HG03575 (cell line): ENCODE results near the gene COPZ1.

Source experiments
- ATAC-seq: cut with Tn5 transposase; IDR thresholded peaks from one replicate; pipeline ENCODE4 v1.9.1; 2021; ENCODE audit not compliant: unreplicated experiment, insufficient number of reproducible peaks, low FRiP score; ENCODE audit errors: extremely low read depth

The COPZ1 gene

GRCh38 chr12:54355104-54355815 lies 30.3 kb downstream of the COPZ1 start:
- ATAC-seq, result no peak

GRCh38 chr12:54356228-54356627 lies 31.3 kb downstream of the COPZ1 start:
- no peak for ATAC-seq

- no peak for ATAC-seq
Measured at GRCh38 chr12:54356951-54357356, 32.0 kb downstream of the COPZ1 start.

DNA sequence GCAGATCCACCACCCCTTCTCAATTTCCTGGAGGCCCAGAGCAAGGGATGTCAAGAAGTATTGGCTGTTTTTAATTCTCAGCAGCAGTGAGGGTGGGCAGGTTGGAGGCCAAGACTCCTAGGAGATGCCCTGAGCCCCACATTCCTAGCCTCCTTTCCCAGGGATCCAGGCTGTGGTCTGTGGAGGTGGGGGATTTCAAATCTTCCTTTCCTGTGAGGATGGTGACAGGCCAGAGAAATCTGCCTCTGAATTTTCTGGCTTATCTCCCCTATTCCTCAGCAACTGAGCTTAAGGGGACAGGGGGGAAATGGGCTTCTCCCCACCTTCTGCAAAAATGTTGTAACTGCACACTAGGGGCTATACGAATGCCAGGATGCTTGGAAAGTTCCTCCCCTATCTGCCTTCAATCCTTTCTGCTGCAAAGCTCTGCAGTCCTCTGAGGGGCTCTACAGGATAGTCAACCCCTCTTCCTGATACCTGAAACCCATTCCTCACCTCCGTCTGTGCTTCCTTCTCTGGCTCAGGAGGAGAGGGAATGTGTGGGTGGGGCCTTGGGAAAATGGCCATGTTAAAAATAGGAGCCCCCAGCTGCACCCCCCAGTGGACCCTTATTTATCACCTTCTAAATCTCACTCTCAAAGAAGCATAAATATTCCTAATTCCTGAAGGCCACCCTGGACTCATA lies 32.7 kb downstream of the COPZ1 start:
- no peak for ATAC-seq

DNA sequence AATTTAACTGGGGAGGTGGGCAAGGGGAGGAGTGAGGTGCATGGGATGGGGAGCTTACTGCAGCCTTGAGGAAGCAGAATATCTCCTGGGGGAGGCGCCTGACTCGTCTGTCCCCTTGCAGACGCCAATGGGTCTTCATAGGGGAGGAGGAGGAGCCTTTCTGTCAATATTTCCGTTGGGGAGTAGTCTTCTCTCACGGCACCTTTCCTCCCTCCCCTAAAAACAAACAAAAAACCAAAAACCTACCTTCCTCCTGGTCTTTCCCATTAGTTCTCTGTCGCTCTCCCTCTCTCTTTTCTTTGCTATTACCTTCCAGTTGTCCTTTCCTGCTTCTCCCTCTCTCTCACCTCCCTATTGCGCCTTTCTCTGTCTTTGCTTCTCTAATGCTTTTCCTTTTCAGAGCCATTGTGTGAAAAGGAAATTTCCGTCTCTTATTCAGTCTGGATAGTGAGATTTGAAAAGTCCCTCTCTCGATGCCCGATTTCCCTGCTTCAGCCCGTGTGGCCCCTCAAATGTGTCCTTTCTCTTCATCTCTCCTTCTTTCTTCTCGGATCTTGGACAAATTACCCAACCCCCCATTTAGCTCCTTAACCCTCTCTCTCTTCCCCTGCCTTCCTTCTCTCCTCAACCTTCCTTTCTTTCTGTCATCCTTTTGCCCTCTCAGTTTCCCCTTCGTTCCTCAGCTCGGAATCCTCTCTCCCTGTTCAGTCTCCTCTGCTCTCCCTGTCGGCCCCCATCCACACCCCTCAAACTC lies 33.4 kb downstream of the COPZ1 start:
- ATAC-seq, result no peak

DNA sequence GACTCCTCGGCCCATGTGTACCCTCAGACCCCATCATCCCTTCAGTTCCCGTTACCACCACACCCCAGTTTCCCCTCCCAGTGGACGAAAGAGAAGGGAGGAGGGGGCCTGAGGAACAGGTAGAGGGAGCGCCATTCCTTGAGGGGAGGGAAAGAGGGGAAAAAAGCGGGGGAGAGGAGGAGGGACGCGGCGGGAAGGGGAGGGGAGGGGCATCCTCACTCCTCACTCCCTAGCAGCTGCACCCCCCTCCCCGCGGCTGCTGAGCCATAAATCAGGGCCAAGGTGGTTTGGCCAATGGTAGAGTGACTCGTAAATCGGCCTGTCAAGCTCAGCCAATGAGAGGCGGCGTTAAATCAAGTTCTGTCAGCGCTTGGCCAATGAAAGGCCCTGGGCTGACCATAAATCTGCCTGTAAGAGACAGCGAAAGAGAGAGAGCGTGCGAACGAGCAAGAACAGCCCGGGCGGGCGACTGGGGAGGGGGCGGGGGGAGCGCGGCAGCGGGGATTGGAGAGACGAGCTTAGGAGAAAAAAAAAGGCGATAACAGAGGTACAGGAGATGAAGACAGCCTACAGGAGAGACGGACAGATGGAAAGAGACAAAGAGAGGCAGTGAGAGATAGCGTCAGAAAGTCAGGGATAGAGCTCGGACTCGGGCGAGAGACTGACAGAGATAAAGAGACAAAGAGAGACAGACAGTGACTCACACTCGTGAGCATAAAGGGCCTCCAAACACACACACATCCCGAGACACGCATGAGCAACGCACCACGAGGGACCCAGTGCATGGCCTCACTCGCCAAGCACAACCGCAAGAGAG lies 34.2 kb downstream of the COPZ1 start:
- peak; percentile 89 for ATAC-seq

- no peak for ATAC-seq
Measured at GRCh38 chr12:54359762-54360351, 34.9 kb downstream of the COPZ1 start.

GRCh38 chr12:54360717-54361456 lies 36.0 kb downstream of the COPZ1 start:
- no peak for ATAC-seq

- ATAC-seq, result no peak
Measured at GRCh38 chr12:54363047-54363446, 38.1 kb downstream of the COPZ1 start.

GRCh38 chr12:54363618-54364017 lies 38.7 kb downstream of the COPZ1 start:
- ATAC-seq, result no peak

- ATAC-seq, result no peak
Measured at GRCh38 chr12:54364413-54364812, 39.5 kb downstream of the COPZ1 start, which contains the start of gene GPR84. GPR84 (minus strand) TSS chr12:54364486; CDS start chr12:54363851, 635 bp downstream.

DNA sequence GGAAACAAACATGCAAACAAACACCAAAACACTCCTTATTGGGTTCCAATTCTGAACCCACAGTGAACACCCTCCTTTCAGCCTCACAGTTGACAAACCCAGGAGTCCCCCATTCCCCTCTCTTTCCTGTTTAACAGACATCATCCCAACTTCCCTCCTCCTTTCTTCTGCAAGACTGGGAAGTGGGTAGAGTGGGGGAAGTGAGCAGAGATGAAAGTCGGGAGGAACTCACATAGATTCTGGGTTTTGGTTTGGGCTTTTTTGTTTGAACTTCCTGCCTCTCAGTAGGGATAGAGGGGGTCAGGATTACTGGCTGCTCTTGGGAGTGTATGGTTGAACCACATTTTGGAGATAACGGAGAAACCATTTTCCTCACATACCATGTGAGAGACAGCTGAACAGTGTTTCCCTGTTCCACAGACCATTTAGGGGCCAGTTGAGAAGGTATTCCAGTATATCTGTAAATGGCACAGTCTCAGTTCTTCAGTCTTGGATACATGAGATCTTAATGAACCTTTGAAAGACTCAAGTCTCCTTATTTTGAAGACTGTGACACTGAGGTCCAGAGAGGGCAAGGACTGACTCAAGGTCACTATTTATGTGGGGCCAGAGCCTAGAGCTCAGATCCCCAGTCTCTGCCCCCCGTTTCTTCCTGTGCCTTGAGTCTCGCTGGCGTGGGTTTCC lies 43.2 kb downstream of the COPZ1 start:
- ATAC-seq, result no peak

DNA sequence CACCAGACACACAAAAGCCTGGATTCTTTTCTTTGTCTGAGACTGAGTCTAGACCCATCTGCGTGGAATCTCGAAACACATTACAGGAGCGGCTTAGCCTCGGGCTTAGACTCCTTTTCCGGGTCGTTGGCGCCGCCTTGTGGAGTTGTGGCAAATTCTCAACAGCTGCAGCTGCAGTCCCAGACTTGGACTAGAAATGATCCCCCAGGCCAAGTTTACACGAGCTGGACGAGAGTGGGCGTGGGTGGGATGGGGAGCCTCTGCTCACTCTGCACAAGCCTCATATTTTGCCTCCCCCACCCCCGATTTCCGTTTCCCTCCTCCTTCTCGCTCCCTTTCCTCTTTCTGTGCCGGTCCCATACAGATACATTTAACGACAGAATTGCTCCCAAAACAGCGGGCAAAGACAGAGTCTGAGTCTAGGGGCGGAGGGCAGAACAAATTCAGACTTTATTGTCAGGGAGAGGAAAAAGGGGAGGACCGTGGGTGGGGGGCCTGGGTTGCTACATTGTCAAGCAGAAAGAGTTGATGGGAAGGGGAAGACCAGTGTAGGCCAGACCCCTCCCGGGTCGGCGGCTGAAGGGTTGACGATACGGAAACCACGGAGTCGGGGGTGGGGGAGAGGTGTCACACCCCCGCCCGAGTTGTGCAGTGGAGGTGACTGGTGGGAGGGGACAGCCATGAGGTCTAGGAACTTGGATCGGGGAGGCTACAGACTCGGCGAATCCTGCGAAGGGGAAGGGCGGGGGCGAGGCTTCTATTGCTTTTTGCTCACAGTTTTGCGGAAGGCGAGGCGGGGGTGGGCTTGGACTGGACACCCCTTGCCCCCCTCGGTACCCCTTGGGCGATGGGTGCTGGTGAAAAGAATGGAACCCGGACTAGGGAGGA lies 44.0 kb downstream of the COPZ1 start:
- ATAC-seq, result no peak

DNA sequence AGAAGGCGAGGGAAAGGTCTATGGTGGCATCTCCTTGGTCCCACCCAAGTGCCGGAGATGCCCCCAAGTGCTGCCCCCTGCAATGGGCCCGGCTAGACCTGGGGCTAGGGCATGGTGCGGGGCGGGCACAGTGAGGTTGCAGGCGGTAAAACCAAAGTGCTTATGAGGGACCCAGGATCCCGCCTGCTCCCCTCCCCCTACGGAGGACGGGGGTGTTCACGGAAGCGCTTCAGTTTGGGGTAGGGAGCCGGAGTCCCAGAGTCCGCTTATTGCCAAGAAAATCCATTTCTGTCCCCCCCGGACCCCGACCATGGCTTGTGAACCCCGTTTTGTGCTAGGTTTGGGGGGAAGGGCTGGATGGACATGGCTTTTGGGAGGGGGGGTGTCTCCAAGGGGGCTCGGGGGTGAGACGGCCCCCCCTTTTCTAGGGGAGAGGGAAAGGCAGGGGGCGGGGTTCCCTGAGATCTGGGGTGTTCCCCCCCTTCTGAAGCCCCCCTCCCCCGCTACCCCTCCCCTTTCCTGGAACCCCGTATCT lies 44.7 kb downstream of the COPZ1 start:
- no peak for ATAC-seq

GRCh38 chr12:54370171-54370730 lies 45.3 kb downstream of the COPZ1 start:
- ATAC-seq, result no peak
